Activated CD4-positive, alpha-beta T cell treated with anti-CD3 and anti-CD28 coated beads, Interleukin-2, amount 50 U/mL, for 16 hours (primary cell): ENCODE data around the gene PIGC.
A peak's percentile ranks its signal among the peaks of the same experiment; 100 is the strongest.

Experiments
- DNase-seq: peaks from one replicate; pipeline ENCODE4 v3.0.0-alpha.2; 2020

The PIGC gene

DNA sequence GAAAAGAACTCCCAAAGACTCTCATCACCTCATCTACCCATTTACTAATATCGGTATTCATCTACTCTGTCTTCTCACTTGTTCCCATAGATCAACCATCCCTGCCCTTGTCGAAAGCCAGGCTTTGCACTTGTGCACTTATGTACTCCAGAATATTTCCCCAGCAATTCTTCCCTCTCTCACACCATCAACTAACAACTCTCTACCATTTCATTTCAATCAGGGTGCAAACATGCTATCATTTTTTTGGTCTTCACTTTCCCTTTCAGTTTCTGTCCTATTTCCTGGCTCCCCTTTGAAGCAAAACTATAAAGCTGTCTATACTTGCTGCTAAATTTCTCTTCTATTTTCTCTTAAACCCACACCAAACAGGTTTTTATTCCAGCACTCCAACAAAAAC is 16.7 kb downstream of the PIGC start:
- DNase-seq, result peak; percentile 24

DNA sequence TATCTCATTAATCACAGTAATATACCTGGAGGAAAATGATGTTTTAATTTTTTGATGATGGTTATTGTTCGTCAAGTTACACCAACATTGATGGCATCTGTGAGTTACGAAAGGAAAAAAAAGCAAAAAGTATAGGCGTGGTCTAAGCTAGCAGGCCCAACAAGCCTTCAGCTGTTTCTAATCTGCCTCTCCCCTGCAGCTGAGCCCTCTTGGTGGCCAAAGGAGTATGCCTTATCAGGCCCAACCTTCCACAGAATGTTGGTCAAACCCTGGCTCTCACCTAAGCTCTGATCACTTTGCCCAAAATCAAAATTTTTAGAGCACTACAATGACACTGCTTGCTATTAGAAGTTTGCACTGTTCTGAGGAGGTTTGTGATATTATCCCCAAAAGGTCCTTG is 18.5 kb downstream of the PIGC start:
- no peak for DNase-seq

DNA sequence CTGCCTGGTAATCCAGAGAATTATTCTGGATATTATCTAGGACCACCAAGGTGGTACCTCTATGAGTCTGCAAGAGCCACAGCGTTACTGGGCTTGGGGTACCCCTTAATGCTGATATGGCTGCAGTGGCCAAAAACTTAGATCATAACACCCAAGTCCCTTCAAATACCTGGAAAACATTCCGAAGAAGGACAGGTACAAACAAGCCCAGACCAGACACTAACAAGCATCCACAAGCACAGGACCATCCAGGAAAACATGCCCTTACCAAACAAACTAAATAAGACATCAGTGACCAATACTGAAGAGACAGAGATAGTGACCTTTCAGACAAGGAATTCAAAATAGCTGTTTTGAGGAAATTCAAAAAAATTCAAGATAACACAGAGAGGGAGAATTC is 20.5 kb downstream of the PIGC start:
- DNase-seq, result no peak

DNA sequence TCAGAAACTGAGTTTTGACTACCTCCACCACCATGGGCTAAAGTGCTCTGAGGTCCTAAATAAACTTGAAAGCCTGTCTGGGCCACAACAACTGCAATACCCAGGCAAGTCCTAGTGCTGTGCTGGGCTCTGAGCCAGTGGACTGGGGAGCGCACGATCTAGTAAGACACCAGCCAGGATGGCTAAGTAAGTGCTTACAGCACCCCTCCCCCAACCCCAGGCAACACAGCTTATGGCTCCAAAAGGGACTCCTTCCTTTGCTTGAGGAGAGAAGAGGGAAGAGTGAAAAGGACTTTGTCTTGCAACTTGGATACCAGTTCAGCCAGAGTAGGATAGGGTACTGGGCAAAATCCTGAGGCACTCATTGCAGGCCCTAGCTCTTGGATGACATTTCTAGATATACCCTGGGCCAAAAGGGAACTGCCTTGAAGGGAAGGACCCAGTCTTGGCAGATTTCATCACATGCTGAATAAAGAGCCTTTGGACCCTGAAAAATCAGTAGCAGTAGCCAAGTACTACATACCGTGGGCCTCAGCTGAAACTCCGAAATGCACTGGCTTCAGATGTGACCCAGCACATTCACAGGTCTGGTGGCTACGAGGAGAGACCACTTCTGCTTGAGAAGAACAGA is 21.8 kb downstream of the PIGC start:
- no peak for DNase-seq

DNA sequence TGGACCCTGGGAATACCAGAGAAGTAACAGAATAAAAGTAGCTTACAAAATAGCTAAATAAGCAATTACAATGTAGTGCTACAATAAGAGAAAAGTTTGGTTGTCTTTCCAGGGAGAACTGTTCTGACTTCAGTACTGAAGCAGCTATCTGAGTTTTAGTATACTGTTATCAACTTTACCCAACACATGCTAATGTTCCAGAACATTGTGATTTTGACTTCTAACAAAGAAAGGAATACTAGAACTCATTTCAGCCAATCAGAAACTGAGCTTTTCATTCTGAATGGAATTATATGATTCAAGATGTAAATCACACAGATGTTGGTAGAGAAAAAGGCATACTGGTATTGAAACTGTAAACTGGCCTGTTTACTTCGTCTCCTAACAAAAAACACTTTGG is 23.5 kb downstream of the PIGC start, which contains the start of gene C1orf105:
Gene C1orf105 (plus strand): TSS at position 301 of the 400 bp plus-strand sequence. CDS start 201 bp downstream, outside the sequence.
- no peak for DNase-seq

DNA sequence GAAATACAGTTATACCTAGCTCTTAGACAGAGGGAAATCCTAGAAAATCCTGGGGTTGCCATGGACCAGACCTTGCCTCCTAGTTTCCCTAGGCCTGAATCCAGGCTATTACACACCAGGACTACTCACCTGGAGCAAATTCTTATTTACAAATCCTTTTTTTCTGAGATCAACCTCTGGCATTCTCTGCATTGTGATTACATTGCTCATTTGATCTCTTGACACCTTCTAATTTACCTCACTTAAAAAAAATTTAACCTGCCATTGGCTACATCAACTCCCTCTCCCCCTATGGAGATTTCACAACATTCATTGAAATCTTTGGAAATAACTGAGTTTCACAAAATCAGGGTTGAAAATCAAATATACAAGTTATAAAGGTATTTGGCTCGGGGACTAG is 26.3 kb downstream of the PIGC start:
- no peak for DNase-seq

DNA sequence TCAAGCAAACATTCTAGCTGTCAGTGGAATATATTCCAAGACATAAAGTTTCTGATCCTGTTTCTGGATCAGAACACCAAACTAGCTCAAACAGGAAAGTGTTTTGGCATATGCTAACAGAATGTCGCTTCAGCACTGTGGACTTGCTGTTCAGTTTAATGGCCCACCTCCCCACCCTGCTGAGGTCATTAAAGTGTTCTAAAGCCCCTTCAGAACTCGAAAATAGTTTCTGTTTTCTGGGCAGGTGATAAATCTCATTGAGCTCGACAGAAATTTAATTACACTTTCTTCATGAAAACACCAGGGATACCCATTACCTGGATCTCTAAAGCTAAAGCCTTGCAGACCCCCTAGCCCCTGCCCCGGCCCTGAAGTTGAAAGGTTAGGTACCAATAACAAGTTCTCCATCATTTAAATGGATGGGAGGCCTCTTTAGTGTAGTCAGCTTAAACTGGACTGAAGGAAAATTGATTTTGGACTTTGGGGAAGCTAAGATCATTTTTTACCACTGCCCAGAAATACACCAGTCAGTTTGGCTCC is 27.3 kb downstream of the PIGC start:
- DNase-seq, result no peak

DNA sequence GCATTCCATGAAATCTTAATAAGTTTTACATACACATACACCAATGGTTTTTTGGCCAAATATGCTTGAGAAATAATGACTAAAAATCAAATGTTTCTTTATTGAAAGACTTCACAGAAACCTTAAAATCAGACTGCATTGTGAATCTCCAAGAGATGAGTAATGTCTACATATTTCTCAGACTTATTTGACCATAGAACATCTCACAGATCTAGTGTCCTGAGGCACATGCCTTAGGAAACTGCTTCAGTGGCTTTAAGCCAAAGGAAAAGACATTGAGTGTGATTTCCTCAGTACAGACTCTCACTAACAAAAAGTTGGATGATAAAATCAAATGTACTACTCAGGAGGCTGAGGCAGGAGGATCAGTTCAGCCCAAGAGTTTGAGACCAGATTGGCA is 29.5 kb downstream of the PIGC start:
- DNase-seq, result no peak

DNA sequence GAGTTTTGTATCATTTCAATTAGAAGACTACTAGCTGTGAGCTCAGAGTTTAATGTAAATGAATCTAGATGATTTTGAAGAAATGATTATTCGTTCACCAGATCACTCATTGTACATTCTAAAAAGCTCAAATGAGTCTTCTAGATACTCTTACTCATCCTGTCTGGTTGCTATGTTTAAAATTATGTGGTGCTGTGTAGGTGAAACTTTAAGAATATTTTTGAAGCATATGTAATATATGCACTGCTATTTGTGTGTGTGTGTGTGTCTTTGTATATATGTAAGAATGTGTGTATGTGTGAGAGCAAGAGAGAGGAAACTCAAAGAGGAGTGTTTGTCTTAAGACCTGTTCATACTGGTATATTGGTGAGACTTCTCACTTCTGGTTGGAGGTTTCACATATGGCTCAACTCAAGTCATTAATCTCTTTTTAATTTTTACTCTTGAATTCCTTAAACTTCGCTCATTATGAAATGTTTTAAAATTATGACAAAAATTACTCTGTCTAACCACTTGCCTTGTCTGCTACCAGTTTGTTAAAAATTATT is 32.0 kb downstream of the PIGC start:
- DNase-seq, result no peak

DNA sequence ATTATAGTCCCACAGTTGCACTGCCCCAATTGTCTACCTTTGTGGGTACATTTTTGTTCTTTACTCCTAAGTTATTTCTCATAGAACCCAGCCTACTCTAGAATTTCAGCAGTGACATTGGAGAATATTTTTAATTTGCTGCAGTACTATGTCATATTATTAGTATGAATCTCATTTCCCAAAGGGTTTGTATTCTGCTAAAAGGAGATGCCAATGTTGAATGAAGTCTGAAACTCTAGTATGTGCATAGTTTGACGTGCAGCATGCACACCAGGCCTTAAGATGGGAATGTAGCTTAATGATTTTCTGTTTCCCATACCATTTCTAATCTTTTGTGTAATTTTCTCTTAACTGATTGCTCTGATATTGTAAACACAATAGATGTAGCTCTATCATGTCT is 33.8 kb downstream of the PIGC start:
- DNase-seq, result no peak

DNA sequence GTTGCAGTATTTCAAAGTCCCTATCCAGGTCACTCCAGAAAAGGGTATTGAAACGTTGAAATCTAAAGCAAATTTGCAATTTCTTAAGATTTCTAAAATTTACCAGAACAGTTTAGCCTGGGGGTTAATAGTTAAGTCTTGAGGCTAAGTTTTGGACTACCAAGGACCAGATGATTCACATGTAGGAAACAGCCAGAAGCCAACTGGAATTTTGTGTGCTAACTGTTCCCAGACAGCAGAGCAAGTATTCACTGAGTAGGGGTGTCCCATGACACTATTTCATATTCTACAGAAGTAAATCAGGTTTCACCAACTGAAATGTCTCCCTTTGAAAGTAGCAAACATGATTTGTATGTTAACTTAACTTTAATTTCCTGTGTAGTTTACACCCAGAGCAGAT is 34.9 kb downstream of the PIGC start:
- DNase-seq, result no peak

DNA sequence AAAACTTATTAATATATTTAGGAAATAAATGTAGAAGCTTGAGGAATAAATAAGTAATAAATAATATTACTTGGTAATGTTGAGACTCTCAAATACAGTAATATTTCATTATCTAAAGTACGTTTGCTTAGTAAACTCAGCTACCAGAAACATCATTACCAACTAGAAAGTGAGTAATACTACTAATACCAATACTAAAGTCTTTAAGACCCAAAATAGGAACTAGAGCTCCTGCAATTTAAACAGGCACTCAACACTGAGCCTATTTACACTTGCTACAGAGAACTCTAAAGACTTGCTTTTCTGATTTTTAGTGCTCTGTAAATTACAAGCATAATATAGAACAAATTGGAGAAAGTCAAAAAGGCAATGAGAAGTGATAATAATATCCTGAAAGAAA is 36.9 kb downstream of the PIGC start:
- no peak for DNase-seq

DNA sequence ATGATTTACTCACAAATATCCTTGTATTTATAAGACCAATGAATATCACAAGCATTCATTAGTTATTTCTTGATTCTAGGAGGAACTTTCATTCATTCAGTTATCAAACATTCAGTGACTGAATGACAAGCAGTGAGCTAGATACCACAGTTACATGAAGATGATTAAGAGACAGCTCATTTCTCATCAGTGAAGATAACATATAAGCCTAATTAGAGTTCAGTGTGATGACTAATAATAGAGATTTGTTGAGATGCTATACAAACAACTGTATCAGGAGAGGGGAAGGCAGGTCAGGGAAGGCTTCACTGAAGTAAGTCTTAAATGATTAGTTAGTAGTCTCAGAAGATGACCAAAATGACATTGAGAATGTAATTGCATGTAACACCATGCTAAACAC is 38.0 kb downstream of the PIGC start:
- no peak for DNase-seq

DNA sequence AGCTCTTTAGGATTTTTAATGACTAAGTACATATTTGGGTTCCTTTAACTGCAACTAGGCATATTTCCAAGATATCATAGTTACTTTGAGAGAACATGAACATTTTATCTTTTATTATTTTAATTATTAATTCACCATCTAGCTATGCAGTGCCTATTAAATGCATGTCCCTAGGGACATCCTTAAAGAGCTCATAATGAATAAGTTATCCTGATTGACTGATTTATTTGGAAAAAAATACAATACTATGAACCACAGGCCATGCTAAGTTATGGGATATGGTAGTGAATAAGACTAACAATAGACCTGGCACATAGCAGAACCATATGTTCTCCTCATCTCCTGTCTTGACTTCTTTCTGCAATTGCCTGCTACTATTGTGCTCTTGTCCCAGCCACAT is 39.7 kb downstream of the PIGC start:
- no peak for DNase-seq

DNA sequence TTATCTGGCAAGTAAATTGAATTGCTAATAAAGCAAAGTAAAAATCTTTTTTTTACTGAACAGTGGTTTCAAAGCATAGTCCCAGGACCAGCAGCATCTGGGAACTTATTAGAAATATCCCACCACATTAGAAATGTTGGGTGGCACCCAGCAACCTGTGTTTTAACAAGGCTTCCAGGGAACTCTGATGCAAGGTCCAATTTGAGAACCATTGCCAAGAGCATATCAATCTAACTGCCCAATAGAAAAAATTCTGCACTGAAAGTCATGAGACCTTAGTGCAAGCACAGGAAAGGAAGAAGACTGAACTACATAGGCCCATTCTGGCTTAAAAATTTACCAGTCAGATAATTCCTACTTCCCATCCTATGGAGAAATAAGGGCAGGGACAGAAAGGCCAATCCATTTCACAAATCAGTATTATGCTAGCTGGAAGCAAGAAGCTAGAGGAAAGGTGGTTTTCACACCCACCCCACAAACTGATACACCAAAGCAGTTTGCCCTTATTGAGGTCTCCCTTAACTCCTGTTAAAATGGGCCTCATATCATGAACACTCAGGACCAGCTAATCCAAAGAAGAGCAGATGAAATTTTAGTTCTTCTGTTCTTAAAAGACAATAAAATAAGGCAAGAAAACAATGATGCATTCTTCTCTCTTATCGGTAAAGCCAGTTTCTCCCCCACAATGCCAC is 40.8 kb downstream of the PIGC start:
- no peak for DNase-seq

DNA sequence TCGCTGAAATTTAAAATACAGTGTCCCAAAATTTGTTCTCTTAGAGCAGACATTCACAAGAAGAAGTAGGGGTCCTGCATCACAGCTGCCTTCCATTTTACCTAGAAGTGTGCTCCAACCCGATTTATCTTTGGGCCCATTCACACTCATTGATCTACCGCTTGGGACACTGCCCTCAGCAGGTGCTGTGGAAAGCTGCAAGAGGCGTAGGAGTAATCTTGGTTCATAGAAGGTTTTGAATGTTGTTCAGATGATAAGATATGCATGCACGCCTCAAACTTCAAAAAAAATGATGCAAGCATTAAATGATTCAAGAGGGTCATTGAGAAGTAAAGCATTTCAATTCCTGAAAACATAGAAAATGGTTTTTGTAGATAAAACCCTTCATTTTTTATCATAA is 42.0 kb downstream of the PIGC start:
- no peak for DNase-seq

DNA sequence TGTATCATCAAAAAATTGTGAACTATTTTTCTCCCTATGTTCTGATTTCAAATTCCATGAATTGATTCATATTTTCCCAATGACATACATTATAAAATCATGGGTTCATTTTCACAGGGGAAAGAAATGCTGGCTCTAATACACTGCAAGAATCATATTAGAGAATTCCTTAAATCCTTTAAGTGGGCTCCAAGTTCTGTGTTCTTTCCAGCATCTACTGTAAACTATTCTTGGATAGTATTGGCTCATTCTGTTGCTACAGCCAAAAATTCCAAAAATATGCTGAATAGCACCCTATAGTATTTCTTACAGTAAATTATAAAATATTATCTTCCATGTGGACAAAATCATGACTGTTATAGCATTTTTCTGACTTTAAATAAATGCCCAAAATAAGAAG is 42.4 kb downstream of the PIGC start:
- DNase-seq, result no peak

DNA sequence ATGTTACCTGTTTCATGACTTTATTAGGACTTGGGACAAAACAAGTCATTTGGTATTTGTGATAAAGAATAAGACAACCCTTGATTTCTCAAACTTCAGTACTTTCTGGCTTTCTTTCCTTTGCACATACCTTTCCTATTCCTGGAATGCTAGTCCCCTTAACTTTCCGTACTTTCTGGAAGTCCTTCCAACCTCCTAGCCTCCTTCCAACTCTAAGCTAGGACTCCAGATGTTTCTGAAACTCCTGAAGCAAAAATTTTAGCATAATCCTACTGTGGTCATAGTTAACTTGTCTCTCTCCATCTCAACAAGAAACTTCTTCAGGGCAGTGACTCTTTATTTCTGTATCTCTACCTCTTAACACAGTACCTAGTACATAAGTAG is 43.2 kb downstream of the PIGC start:
- no peak for DNase-seq

DNA sequence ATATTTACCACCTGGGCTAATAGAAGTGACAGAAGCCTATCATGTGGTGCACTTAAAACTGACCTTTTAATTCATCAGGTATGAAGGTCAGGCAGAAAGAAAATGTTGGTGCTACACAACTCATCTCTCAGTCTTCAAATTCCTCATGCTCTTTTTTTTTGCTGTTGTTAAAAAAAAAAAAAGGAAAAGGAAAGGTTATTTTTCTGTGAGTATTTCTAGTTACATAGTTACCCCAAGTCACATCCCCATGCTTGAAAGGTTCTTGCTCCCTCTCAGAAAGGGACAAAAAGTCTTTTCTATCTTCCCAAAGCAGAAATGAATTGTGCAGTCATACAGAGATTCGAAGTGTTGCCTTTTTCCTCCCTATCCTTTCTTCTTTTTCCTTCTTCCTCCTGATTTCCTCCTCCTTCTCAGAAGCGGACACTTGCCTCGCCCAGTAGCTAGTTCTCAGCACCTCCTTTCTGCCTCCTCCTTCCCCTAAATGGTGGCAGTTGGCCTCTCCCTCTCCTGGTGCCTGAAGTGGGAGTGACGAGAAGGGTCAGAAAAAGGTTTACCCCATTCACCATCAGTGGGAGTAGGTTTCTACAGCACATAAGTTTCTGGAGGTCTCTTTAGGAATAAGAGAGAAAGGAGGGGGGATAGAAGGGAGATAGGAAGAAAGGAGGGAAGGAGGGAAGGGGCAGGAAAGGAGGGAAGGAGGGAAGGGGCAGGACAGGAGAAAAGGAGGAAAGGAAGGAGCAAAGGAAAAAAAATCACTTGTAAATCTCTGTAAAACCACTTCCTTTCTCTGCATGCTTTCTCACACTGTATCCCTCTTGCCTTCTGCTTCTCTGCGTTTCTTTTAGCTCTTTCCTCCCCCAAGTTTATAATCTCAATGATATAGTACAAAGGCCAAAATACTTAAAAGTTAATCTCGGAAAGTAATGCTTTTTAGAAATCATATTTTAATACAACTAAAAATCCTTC is 43.8 kb downstream of the PIGC start:
- no peak for DNase-seq

DNA sequence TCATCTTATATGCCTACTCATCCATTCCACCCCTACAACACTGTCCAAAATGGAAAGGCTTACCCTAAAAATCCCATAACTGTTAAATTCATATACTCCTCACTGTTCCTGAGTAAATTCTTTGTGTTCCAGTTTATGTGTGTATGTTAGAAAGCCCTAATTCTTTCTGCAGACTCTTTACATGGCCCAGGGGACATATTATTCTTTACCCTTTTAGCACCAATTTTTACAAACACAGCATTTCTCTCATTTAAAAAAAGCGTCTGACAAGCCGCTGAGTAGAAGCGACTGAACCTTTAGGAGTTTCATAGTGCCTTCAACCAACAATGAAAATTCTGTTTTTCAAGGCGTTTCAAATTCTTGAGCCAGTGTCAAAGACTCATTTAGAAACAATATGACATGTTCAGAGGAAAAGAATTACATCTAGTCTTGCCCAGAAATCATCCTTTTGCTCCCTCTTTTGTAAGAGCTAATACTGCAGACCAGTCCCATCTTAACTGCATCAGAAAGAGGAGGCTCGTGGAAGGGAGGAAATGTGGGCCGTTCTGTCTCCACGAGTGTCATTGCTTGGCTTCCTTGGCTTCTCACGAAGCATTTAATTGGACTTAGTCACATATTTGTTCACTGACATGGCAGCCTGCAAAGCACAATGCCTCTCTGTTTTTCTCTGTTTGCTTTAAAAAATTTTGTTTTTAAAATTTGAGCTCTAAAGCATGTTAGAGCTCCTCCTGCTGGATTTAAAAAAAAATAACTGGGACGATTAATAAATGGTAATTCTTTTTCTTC is 44.7 kb downstream of the PIGC start:
- DNase-seq, result peak; percentile 69

DNA sequence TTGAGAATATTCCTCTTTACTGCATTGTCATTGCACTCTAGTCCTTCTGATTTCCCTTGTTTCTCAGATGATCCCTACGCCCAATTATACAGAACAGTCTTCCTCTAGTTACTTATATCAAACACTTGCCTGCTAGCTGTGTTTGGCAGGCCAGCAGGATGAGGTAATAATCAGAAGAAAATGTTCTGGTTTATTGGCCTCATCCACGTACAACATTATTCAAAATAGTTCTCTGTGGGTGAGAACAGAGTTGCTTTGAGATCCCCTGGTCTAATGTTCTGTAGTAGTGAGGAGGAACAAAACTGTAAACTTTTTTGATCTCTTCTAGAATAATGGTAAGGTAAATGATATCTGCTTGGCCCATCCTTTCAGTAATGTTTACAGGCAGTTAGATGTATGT is 45.7 kb downstream of the PIGC start:
- DNase-seq, result no peak

DNA sequence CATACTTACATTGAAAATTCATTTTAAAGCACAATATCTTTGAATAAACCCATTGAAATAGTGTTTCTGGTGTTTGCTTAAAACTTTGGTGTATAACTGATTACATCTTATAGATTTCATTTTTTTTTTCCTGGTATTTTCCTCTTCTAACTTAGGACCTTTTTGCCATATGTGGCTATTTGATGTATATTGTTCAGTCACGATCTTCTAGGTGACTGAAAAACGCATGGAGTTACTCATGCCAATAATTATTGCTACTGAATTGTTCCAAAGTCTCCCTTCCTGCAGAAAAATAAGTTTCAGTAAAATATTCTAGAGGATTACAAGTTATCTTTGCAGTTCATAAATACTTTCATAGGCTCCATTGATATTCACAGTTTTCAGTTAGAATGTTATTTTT is 46.2 kb downstream of the PIGC start:
- no peak for DNase-seq
